ENCODE measurements around the gene GLO1. TPM values are rescaled to one million over a fixed set of nuclear protein-coding genes. Genes with fewer than 3 reads are reported as not detected.

The GLO1 gene
- total RNA-seq, 2 donors from 2014 or later, result 22.7 to 42.3 TPM

- 91 to 97% methylated on average over 7 of the region's 7 CpGs for WGBS, 2 donors
- DNase-seq (no peak), ATAC-seq (no peak)
- Histone ChIP-seq H3K27me3 (no peaks in the 10 kb centered on the region), H3K4me1 (peaks cover 14% of the 10 kb centered on the region), H3K9me3 (no peaks in the 10 kb centered on the region), H3K4me3 (no peak overlapping the region), H3K36me3 (replicated peaks in 1 of 2; ENCODE audit: insufficient read depth in 1 of 2, low read depth in 2 of 2) (peaks cover 0 to 3% of the 10 kb centered on the region in 2 donors), H3K27ac (no peak overlapping the region)
- TF ChIP-seq CTCF (IDR thresholded peaks at IDR 0.05) (no peak), POLR2A (IDR thresholded peaks at IDR 0.05) (no peak)
- intact Hi-C loops (cut with DNase I), result no loop called here
Observed at GRCh38 chr6:38678178-38678760, 24.7 kb downstream of the GLO1 start.

- Histone ChIP-seq H3K9me3 (no peaks in the 10 kb centered on the region), H3K27me3 (no peaks in the 10 kb centered on the region), H3K27ac (peak overlapping the region in 2 of 4 donors; percentile 0 to 16), H3K4me1 (peaks cover 14% of the 10 kb centered on the region), H3K36me3 (replicated peaks in 1 of 2; ENCODE audit: insufficient read depth in 1 of 2, low read depth in 2 of 2) (no peaks in the 10 kb centered on the region), H3K4me3 (no peak overlapping the region)
- DNase-seq (no peak), ATAC-seq (no peak)
- TF ChIP-seq CTCF (IDR thresholded peaks at IDR 0.05), result no peak
- no peak for TF ChIP-seq POLR2A (IDR thresholded peaks at IDR 0.05)
- 6 to 10% methylated on average over 1 of the region's 1 CpG for WGBS, 2 donors
- intact Hi-C loops (cut with DNase I), result no loop called here
Observed at GRCh38 chr6:38676974-38677544, 25.9 kb downstream of the GLO1 start.

GRCh38 chr6:38676236-38676973, 26.5 kb downstream of the GLO1 start:
- H3K27me3 ChIP-seq, result no peaks in the 10 kb centered on the region
- peaks cover 14% of the 10 kb centered on the region for H3K4me1 ChIP-seq
- peak overlapping the region in 3 of 4 donors; percentile 0 to 16 (median 15) for H3K27ac ChIP-seq
- H3K4me3 ChIP-seq, result no peak overlapping the region
- H3K36me3 ChIP-seq (replicated peaks in 1 of 2; ENCODE audit: insufficient read depth in 1 of 2, low read depth in 2 of 2), result no peaks in the 10 kb centered on the region
- no peaks in the 10 kb centered on the region for H3K9me3 ChIP-seq
- WGBS, 2 donors, result 24 to 27% methylated on average over 2 of the region's 2 CpGs
- DNase-seq (no peak), ATAC-seq (no peak)
- TF ChIP-seq CTCF (IDR thresholded peaks at IDR 0.05) (no peak), POLR2A (IDR thresholded peaks at IDR 0.05) (no peak)
- intact Hi-C loops (cut with DNase I), result no loop called here

GRCh38 chr6:38673397-38674165, 29.4 kb downstream of the GLO1 start:
- H3K36me3 ChIP-seq (replicated peaks in 1 of 2; ENCODE audit: insufficient read depth in 1 of 2, low read depth in 2 of 2), result no peaks in the 10 kb centered on the region
- no peak overlapping the region for H3K4me3 ChIP-seq
- DNase-seq, result peak in 2 of 4 donors; percentile 14 to 18
- peaks cover 14% of the 10 kb centered on the region for H3K4me1 ChIP-seq
- no peaks in the 10 kb centered on the region for H3K27me3 ChIP-seq
- intact Hi-C loops (cut with DNase I), result no loop called here
- no peak overlapping the region for H3K27ac ChIP-seq
- 13 to 14% methylated on average over 9 of the region's 9 CpGs for WGBS, 2 donors
- no peak for ATAC-seq
- H3K9me3 ChIP-seq, result no peaks in the 10 kb centered on the region
- TF ChIP-seq CTCF (IDR thresholded peaks at IDR 0.05), result no peak
- TF ChIP-seq POLR2A (IDR thresholded peaks at IDR 0.05), result no peak

Measured in body of pancreas (tissue), 4 donors.